NCI-H2107 (cell line): ENCODE measurements around the gene ZCCHC14.
"Not testable (repeated sequence)": the region's sequence is repeated elsewhere in the genome, so short reads cannot be mapped to it uniquely, and the experiment has no call there.

ENCODE experiments used
- DNase-seq: peaks from one replicate; lab custom pipeline; 2025; lab: John Stamatoyannopoulos, UW

ZCCHC14 gene

GRCh38 chr16:87477209-87477981 lies 15.4 kb downstream of the ZCCHC14 start:
- DNase-seq = not testable (repeated sequence)

GRCh38 chr16:87474566-87474996 lies 18.2 kb downstream of the ZCCHC14 start:
- DNase-seq = no peak

- DNase-seq = no peak
Observed at GRCh38 chr16:87474017-87474416, 18.8 kb downstream of the ZCCHC14 start.

- DNase-seq = no peak
Observed at GRCh38 chr16:87472935-87473334, 19.9 kb downstream of the ZCCHC14 start.

- no peak for DNase-seq
Observed at GRCh38 chr16:87472142-87472778, 20.6 kb downstream of the ZCCHC14 start.

GRCh38 chr16:87471278-87472141 lies 21.3 kb downstream of the ZCCHC14 start:
- no peak for DNase-seq

- no peak for DNase-seq
Observed at GRCh38 chr16:87470332-87470731, 22.5 kb downstream of the ZCCHC14 start.

- no peak for DNase-seq
Observed at GRCh38 chr16:87469169-87469568, 23.7 kb downstream of the ZCCHC14 start.

GRCh38 chr16:87468550-87468949 lies 24.3 kb downstream of the ZCCHC14 start:
- DNase-seq = no peak

- DNase-seq = no peak
Observed at GRCh38 chr16:87466975-87467501, 25.8 kb downstream of the ZCCHC14 start.

GRCh38 chr16:87465879-87466278 lies 26.9 kb downstream of the ZCCHC14 start:
- DNase-seq = no peak

GRCh38 chr16:87465306-87465705 lies 27.5 kb downstream of the ZCCHC14 start:
- DNase-seq = peak; percentile 18

- no peak for DNase-seq
Observed at GRCh38 chr16:87464691-87465300, 28.0 kb downstream of the ZCCHC14 start.

GRCh38 chr16:87463722-87464690 lies 28.8 kb downstream of the ZCCHC14 start:
- no peak for DNase-seq

GRCh38 chr16:87461466-87461991 lies 31.3 kb downstream of the ZCCHC14 start:
- peak; percentile 87 for DNase-seq

GRCh38 chr16:87460936-87461335 lies 31.9 kb downstream of the ZCCHC14 start:
- DNase-seq = no peak

- DNase-seq = no peak
Observed at GRCh38 chr16:87459833-87460232, 33.0 kb downstream of the ZCCHC14 start.

GRCh38 chr16:87459027-87459426 lies 33.8 kb downstream of the ZCCHC14 start:
- DNase-seq = no peak

- no peak for DNase-seq
Observed at GRCh38 chr16:87458424-87458915, 34.4 kb downstream of the ZCCHC14 start.
